GM19043 (cell line): ENCODE data around the gene GOLGA6L2.
"Not testable (repeated sequence)": the region's sequence is repeated elsewhere in the genome, so short reads cannot be mapped to it uniquely, and the experiment has no call there.

Source experiments
- ATAC-seq: cut with Tn5 transposase; IDR thresholded peaks from one replicate; pipeline ENCODE4 v1.9.1; 2021; ENCODE audit warnings: low read depth; ENCODE audit not compliant: unreplicated experiment

The GOLGA6L2 gene

GRCh38 chr15:23447107-23447500 is at the start of gene GOLGA6L2:
TSS of gene GOLGA6L2 (minus strand) at chr15:23447243. CDS start at chr15:23447181, 62 bp downstream.
- no peak for ATAC-seq

- no peak for ATAC-seq
These were observed 37.8 kb upstream of the GOLGA6L2 start for GRCh38 chr15:23484870-23485269.

GRCh38 chr15:23483821-23484299 is 36.8 kb upstream of the GOLGA6L2 start:
- ATAC-seq = no peak

DNA sequence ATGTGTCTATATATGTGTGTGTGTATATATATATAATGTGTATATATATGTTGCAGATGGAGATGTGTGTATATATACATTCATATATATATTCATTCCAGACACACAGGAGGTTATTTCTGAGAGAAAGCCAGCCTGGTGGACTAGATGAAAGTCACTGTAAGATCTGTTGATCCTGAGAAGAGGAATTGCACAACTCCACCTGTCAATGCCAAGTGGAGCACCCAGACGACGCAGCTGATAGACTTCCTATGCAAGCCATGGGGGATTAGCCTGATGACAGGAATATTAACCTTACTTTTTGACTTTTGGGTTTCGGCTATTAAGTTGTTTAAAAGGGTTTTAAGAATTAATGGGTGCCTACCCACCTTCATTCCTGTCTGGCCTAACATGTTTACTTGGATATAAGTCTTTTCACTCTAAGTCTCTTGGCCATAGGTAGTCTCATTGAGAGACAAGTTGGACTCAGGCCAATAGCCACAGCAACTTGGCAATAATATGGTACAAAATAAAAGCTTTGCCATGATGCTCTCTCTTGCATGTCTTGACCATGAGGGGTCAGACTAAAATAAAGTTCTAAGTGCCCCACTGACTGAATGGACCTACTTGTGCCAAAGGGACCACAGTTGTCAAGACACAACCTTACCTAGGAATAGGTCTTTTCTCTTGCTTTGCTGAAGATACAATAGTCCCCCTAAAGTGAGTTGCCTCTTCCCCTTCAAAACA is 35.9 kb upstream of the GOLGA6L2 start:
- ATAC-seq = no peak

DNA sequence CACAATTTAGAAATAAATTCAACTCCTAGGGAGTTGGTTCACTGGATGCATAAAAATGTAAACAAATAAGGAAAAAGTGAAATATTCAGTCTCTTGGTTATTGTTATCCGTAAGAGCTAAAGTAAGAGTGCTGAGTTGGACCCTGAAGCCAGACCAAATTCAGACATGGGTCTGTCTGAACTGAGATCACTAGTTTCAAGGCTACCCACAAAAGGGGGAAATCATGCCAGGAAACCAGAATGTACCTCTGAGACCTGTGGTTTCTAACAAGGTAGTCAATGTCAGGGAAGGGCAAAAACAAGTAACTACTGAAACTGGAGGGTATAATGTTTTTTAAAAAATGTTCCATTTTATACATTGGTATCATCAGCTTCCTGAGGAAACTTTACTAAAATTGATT is 35.2 kb upstream of the GOLGA6L2 start:
- no peak for ATAC-seq

GRCh38 chr15:23477920-23478319 is 30.9 kb upstream of the GOLGA6L2 start:
- no peak for ATAC-seq

- ATAC-seq = no peak
These were observed 25.6 kb upstream of the GOLGA6L2 start for GRCh38 chr15:23472678-23473077.

GRCh38 chr15:23472033-23472432 is 25.0 kb upstream of the GOLGA6L2 start:
- ATAC-seq = no peak

- no peak for ATAC-seq
These were observed 20.1 kb upstream of the GOLGA6L2 start for GRCh38 chr15:23467110-23467600.

GRCh38 chr15:23457890-23458289 is 10.8 kb upstream of the GOLGA6L2 start:
- no peak for ATAC-seq

GRCh38 chr15:23446215-23447106 is 582 bp downstream of the GOLGA6L2 start:
- ATAC-seq = no peak

DNA sequence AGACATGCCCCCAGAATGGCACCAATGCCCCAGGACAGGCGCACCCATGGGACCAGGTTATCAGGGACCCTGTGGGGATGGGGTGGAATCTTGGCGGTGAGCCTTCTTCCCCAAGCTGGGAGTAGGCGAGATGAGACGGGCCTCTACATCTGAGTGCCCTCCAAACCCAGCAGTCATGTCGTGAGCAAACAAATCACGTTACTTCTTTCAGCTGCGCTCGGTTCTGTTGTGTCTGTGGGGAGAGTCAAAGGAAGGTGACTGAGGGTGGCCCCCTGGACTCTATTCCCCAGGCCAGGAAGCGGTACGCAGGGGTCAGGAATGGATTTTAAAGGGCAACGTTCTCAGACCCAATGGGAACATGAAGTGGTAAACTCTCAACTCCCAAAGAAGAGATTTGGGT is 2.8 kb downstream of the GOLGA6L2 start:
- no peak for ATAC-seq

DNA sequence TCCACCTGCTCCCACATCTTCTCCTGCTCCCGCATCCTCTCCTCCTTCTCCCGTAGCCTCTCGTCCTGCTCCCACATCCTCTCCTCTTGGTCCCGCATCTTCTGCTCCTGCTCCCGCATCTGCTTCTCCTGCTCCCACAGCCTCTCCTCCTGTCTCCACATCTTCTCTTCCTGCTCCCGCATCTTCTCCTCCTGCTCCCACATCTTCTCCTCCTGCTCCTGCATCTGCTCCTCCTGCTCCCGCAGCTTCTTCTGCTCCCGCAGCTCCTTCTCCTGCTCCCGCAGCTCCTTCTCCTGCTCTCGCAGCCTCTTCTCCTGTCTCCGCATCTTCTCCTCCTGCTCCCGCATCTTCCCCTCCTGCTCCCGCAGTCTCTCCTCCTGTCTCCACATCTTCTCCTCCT is 5.8 kb downstream of the GOLGA6L2 start:
- ATAC-seq = no peak

GRCh38 chr15:23440596-23440995 is 6.4 kb downstream of the GOLGA6L2 start:
- no peak for ATAC-seq

DNA sequence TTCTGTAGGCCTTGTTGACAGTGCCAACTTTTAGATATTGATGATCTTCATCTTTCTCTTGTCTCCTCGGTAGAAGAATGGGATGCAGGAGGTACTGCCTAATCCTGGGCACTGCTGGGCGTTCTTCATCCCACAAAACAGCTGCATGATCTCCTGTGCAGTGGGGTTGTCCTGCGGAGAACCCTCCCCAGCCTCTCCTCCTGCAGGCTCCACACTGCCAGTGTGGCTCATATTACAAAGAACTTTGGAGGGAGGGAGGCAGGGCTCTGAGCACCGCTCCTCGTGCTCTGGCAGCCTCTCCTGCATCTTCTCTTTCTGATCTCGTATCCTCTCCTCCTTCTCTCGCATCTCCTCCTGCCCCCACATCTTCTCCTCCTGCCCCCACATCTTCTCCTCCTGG is 7.5 kb downstream of the GOLGA6L2 start:
- ATAC-seq = no peak

- no peak for ATAC-seq
These were observed 8.1 kb downstream of the GOLGA6L2 start for GRCh38 chr15:23438816-23439466.

- ATAC-seq = no peak
These were observed 9.4 kb downstream of the GOLGA6L2 start for GRCh38 chr15:23437673-23438072.

GRCh38 chr15:23437146-23437545 is 9.9 kb downstream of the GOLGA6L2 start:
- ATAC-seq = no peak

DNA sequence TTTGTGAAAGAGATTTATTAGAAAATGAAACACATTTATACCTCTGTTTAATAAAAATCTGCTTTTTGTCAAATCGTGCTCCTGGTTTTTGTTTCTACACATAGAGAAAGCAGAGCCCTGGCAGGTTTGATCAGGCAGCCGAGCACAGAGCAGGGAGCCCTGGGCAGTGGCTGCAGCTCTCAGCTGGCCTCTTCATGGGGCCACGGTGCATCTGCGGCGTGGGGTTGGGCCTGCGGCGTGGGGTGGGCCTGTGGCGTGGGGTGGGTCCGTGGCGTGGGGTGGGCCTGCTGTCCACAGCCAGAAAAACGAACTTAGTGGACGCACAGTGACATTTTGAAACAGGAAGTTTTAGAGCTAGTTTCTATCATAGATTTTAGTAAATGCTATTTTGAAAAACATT is 10.6 kb downstream of the GOLGA6L2 start:
- no peak for ATAC-seq

DNA sequence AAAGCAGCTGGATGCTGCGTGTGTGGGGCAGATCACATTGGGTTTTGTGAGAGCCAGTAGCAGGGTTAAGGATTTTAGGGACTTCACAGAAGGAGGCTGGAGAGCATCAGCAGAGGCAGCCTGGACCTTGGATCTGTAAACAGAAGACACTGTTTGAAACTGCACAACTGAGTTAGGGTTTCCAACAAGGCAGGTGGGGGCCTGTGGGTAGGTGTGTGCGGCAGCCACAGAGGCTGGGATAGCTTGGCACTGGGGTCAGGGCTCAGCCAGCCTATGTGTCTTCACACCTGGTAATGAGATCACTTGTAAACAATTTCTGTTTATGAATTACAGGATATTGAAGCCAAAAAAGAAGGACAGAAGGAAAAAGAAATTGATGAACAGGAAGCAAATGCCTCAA is 12.3 kb downstream of the GOLGA6L2 start:
- not testable (repeated sequence) for ATAC-seq

- not testable (repeated sequence) for ATAC-seq
These were observed 21.7 kb downstream of the GOLGA6L2 start for GRCh38 chr15:23425327-23425726.
